HEK293T (cell line): ENCODE results near the gene VAV3.

Source experiments
- BHLHE40 ChIP-seq: fragments of 450-650 bp; IDR thresholded peaks from 2 replicates; pipeline ENCODE4 v1.6.1; 2016; ENCODE audit warnings: mild to moderate bottlenecking, moderate library complexity, borderline replicate concordance
- ELF4 ChIP-seq: fragments of 450-650 bp; IDR thresholded peaks from 2 replicates; pipeline ENCODE4 v1.6.1; 2017; ENCODE audit warnings: antibody characterized with exemption
- FOXA1 ChIP-seq: fragments of 450-650 bp; IDR thresholded peaks from 2 replicates; pipeline ENCODE4 v1.6.1; 2016; ENCODE audit warnings: mild to moderate bottlenecking
- FOXM1 ChIP-seq: fragments of 450-650 bp; IDR thresholded peaks from 2 replicates; pipeline ENCODE4 v1.6.1; 2017; ENCODE audit warnings: mild to moderate bottlenecking, borderline replicate concordance
- HDGF ChIP-seq: fragments of 450-650 bp; IDR thresholded peaks from 2 replicates; pipeline ENCODE4 v1.6.1; 2017; ENCODE audit warnings: antibody characterized with exemption, borderline replicate concordance
- LEF1 ChIP-seq: fragments of 450-650 bp; IDR thresholded peaks from 2 replicates; pipeline ENCODE4 v1.6.1; 2017; ENCODE audit warnings: mild to moderate bottlenecking, borderline replicate concordance
- NFRKB ChIP-seq: fragments of 450-650 bp; IDR thresholded peaks from 2 replicates; pipeline ENCODE4 v1.6.1; 2016; ENCODE audit warnings: mild to moderate bottlenecking, moderate library complexity
- SP1 ChIP-seq: fragments of 450-650 bp; IDR thresholded peaks from 2 replicates; pipeline ENCODE4 v1.6.1; 2017
- SUZ12 ChIP-seq: fragments of 450-650 bp; IDR thresholded peaks from 2 replicates; pipeline ENCODE4 v1.6.1; 2016; ENCODE audit warnings: mild to moderate bottlenecking
- TF ChIP-seq, protein P1 (sequence below): fragments of 450-650 bp; IDR thresholded peaks from 2 replicates; pipeline ENCODE4 v1.6.1; 2016

GRCh38 chr1:107963601-107964335, 1.2 kb downstream of the VAV3 start:
- TF ChIP-seq ELF4 (no peak), FOXM1 (no peak), FOXA1 (no peak), HDGF (no peak), SUZ12 (no peak), NFRKB (no peak), SP1 (no peak), LEF1 (no peak), BHLHE40 (no peak)
- TF ChIP-seq, protein P1, sequence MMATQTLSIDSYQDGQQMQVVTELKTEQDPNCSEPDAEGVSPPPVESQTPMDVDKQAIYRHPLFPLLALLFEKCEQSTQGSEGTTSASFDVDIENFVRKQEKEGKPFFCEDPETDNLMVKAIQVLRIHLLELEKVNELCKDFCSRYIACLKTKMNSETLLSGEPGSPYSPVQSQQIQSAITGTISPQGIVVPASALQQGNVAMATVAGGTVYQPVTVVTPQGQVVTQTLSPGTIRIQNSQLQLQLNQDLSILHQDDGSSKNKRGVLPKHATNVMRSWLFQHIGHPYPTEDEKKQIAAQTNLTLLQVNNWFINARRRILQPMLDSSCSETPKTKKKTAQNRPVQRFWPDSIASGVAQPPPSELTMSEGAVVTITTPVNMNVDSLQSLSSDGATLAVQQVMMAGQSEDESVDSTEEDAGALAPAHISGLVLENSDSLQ, result no peak
